ENCODE measurements around the gene TSHZ1.

TSHZ1 gene

GRCh38 chr18:75297731-75298130 lies 87.1 kb downstream of the TSHZ1 start:
- Histone ChIP-seq H3K27ac (ENCODE audit: low read depth, low read length) (no peak overlapping the region), H3K4me3 (ENCODE audit: low read depth, low read length) (no peak overlapping the region), H3K27me3 (ENCODE audit: control insufficient read depth, insufficient read depth, low read length) (no peaks in the 10 kb centered on the region), H3K9me3 (ENCODE audit: control insufficient read depth, insufficient read depth, low read depth, low read length) (no peaks in the 10 kb centered on the region), H3K36me3 (ENCODE audit: control insufficient read depth, insufficient read depth, low read length) (no peaks in the 10 kb centered on the region), H3K4me1 (ENCODE audit: control insufficient read depth, insufficient read depth, low read length) (no peaks in the 10 kb centered on the region), H3K9ac (ENCODE audit: low read length) (no peak overlapping the region)

DNA sequence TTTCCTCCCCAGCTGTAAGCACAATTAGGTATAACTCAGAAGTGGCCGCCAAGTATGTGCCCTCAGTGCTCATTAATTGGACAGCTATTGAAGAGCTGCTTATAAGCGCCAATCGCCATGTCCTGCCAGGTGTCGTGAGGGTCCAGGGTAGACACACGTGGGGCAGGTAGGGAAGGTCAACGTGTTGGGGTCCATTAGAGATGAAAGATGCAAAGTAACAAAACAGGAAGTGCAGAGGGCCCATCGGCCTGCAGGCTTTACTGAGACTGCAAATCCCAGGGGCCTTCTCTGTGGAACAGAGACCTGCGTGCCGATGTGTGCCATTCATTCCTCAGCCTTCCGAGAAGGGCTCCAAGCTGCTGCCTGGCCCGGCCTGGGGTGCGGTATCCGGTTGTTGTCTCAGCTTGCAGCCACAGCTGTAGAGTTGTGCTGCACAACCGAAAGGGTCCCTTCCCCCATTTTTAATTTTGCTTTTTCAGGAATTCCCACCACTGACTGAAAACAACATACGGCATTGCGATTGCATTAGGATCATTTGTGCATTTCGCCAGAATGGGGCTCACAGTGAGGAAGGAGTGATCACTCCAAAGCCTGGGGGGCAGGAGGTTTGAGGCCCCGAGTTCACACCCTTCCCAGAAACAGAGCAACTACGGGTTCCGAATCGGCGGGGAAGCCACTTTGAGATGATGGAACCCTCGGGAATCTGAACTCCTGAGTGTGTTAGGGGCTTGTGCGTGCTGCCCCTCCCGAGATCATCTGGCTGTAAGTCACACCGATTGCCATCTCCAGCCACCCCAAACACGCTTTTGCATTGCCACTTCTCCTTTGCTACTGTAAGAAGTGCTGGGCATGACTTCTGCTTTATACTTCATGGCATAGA lies 94.3 kb downstream of the TSHZ1 start:
- Histone ChIP-seq H3K27ac (ENCODE audit: low read depth, low read length) (no peak overlapping the region), H3K36me3 (ENCODE audit: control insufficient read depth, insufficient read depth, low read length) (no peaks in the 10 kb centered on the region), H3K27me3 (ENCODE audit: control insufficient read depth, insufficient read depth, low read length) (no peaks in the 10 kb centered on the region)

GRCh38 chr18:75305984-75306383 lies 95.4 kb downstream of the TSHZ1 start:
- Histone ChIP-seq H3K36me3 (ENCODE audit: control insufficient read depth, insufficient read depth, low read length) (no peaks in the 10 kb centered on the region), H3K27me3 (ENCODE audit: control insufficient read depth, insufficient read depth, low read length) (no peaks in the 10 kb centered on the region), H3K4me1 (ENCODE audit: control insufficient read depth, insufficient read depth, low read length) (no peaks in the 10 kb centered on the region), H3K9me3 (ENCODE audit: control insufficient read depth, insufficient read depth, low read depth, low read length) (0 out of 2 replicates have a peak, but pooled peaks cover 5% of the 10 kb centered on the region), H3K27ac (ENCODE audit: low read depth, low read length) (no peak overlapping the region), H3K4me3 (ENCODE audit: low read depth, low read length) (no peak overlapping the region), H3K9ac (ENCODE audit: low read length) (no peak overlapping the region)

More for the DNA sequence above, 94.3 kb downstream of the TSHZ1 start:
- Histone ChIP-seq H3K4me1 (ENCODE audit: control insufficient read depth, insufficient read depth, low read length) (no peaks in the 10 kb centered on the region), H3K9ac (ENCODE audit: low read length) (no peak overlapping the region), H3K4me3 (ENCODE audit: low read depth, low read length) (no peak overlapping the region), H3K9me3 (ENCODE audit: control insufficient read depth, insufficient read depth, low read depth, low read length) (0 out of 2 replicates have a peak, but pooled peaks cover 2% of the 10 kb centered on the region)

GRCh38 chr18:75307530-75307929 lies 96.9 kb downstream of the TSHZ1 start:
- H3K9ac ChIP-seq (ENCODE audit: low read length): no peak overlapping the region
- H3K27ac ChIP-seq (ENCODE audit: low read depth, low read length): no peak overlapping the region
- H3K4me1 ChIP-seq (ENCODE audit: control insufficient read depth, insufficient read depth, low read length): no peaks in the 10 kb centered on the region
- H3K4me3 ChIP-seq (ENCODE audit: low read depth, low read length): no peak overlapping the region
- H3K27me3 ChIP-seq (ENCODE audit: control insufficient read depth, insufficient read depth, low read length): no peaks in the 10 kb centered on the region
- 0 out of 2 replicates have a peak, but pooled peaks cover 5% of the 10 kb centered on the region for H3K9me3 ChIP-seq (ENCODE audit: control insufficient read depth, insufficient read depth, low read depth, low read length)
- H3K36me3 ChIP-seq (ENCODE audit: control insufficient read depth, insufficient read depth, low read length): no peaks in the 10 kb centered on the region

GRCh38 chr18:75309564-75309963 lies 99.0 kb downstream of the TSHZ1 start:
- Histone ChIP-seq H3K36me3 (ENCODE audit: control insufficient read depth, insufficient read depth, low read length) (no peaks in the 10 kb centered on the region), H3K9ac (ENCODE audit: low read length) (no peak overlapping the region), H3K4me1 (ENCODE audit: control insufficient read depth, insufficient read depth, low read length) (no peaks in the 10 kb centered on the region), H3K27ac (ENCODE audit: low read depth, low read length) (no peak overlapping the region), H3K27me3 (ENCODE audit: control insufficient read depth, insufficient read depth, low read length) (no peaks in the 10 kb centered on the region), H3K4me3 (ENCODE audit: low read depth, low read length) (no peak overlapping the region), H3K9me3 (ENCODE audit: control insufficient read depth, insufficient read depth, low read depth, low read length) (0 out of 2 replicates have a peak, but pooled peaks cover 5% of the 10 kb centered on the region)

DNA sequence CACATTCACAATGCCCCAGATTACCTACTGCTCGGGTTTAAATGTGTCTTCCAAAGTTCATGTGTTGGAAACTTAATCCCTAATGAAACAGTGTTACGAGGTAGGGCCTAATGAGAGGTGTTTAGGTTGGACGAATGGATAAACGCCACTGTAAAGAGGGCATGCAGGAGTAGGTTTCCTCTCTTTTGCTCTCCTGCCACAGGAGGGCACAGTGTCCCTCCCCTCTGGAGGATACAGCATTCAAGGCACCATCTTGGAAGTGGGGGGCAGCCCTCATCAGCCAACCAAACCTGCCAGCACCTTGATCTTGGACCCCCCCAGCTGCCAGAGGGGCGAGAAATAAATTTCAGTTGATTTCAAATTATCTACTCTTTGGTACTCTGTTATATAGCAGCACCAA lies 103.5 kb downstream of the TSHZ1 start:
- Histone ChIP-seq H3K27ac (ENCODE audit: low read depth, low read length) (no peak overlapping the region), H3K36me3 (ENCODE audit: control insufficient read depth, insufficient read depth, low read length) (no peaks in the 10 kb centered on the region), H3K4me3 (ENCODE audit: low read depth, low read length) (no peak overlapping the region), H3K4me1 (ENCODE audit: control insufficient read depth, insufficient read depth, low read length) (no peaks in the 10 kb centered on the region), H3K9ac (ENCODE audit: low read length) (no peak overlapping the region), H3K27me3 (ENCODE audit: control insufficient read depth, insufficient read depth, low read length) (no peaks in the 10 kb centered on the region), H3K9me3 (ENCODE audit: control insufficient read depth, insufficient read depth, low read depth, low read length) (0 out of 2 replicates have a peak, but pooled peaks cover 5% of the 10 kb centered on the region)

GRCh38 chr18:75314606-75315005 lies 104.0 kb downstream of the TSHZ1 start:
- Histone ChIP-seq H3K4me1 (ENCODE audit: control insufficient read depth, insufficient read depth, low read length) (no peaks in the 10 kb centered on the region), H3K4me3 (ENCODE audit: low read depth, low read length) (no peak overlapping the region)

GRCh38 chr18:75316223-75316622 lies 105.6 kb downstream of the TSHZ1 start:
- Histone ChIP-seq H3K4me3 (ENCODE audit: low read depth, low read length) (no peak overlapping the region), H3K36me3 (ENCODE audit: control insufficient read depth, insufficient read depth, low read length) (no peaks in the 10 kb centered on the region), H3K9ac (ENCODE audit: low read length) (no peak overlapping the region), H3K27ac (ENCODE audit: low read depth, low read length) (no peak overlapping the region), H3K27me3 (ENCODE audit: control insufficient read depth, insufficient read depth, low read length) (no peaks in the 10 kb centered on the region), H3K9me3 (ENCODE audit: control insufficient read depth, insufficient read depth, low read depth, low read length) (no peaks in the 10 kb centered on the region), H3K4me1 (ENCODE audit: control insufficient read depth, insufficient read depth, low read length) (no peaks in the 10 kb centered on the region)

More at GRCh38 chr18:75314606-75315005, 104.0 kb downstream of the TSHZ1 start:
- H3K27ac ChIP-seq (ENCODE audit: low read depth, low read length): no peak overlapping the region
- 0 out of 2 replicates have a peak, but pooled peaks cover 3% of the 10 kb centered on the region for H3K9me3 ChIP-seq (ENCODE audit: control insufficient read depth, insufficient read depth, low read depth, low read length)
- no peaks in the 10 kb centered on the region for H3K27me3 ChIP-seq (ENCODE audit: control insufficient read depth, insufficient read depth, low read length)
- no peak overlapping the region for H3K9ac ChIP-seq (ENCODE audit: low read length)
- H3K36me3 ChIP-seq (ENCODE audit: control insufficient read depth, insufficient read depth, low read length): no peaks in the 10 kb centered on the region

DNA sequence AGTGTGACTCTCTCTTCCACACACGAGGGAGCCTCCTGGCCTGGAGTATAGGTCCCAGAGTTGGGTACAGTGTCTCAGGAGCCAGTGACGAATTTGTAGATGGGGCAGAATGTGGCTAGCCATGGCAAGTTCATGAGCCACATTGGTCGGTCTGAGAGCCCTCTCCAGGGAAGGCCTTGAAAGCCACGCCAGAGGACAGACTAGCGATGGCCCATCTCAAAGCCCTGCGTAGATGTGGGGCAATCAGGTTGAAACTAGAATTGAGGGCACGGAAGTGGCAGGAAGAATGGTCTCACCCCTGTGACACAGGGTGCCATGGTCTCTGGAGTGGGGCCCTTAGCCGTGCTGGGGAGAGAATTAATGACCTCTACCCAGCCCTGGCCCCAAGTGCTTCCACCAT lies 106.2 kb downstream of the TSHZ1 start:
- Histone ChIP-seq H3K27ac (ENCODE audit: low read depth, low read length) (no peak overlapping the region), H3K9ac (ENCODE audit: low read length) (no peak overlapping the region), H3K27me3 (ENCODE audit: control insufficient read depth, insufficient read depth, low read length) (no peaks in the 10 kb centered on the region), H3K4me1 (ENCODE audit: control insufficient read depth, insufficient read depth, low read length) (no peaks in the 10 kb centered on the region), H3K36me3 (ENCODE audit: control insufficient read depth, insufficient read depth, low read length) (no peaks in the 10 kb centered on the region), H3K9me3 (ENCODE audit: control insufficient read depth, insufficient read depth, low read depth, low read length) (no peaks in the 10 kb centered on the region), H3K4me3 (ENCODE audit: low read depth, low read length) (no peak overlapping the region)

- H3K27ac ChIP-seq (ENCODE audit: low read depth, low read length): no peak overlapping the region
- H3K27me3 ChIP-seq (ENCODE audit: control insufficient read depth, insufficient read depth, low read length): no peaks in the 10 kb centered on the region
- H3K9ac ChIP-seq (ENCODE audit: low read length): no peak overlapping the region
- H3K36me3 ChIP-seq (ENCODE audit: control insufficient read depth, insufficient read depth, low read length): no peaks in the 10 kb centered on the region
- no peak overlapping the region for H3K4me3 ChIP-seq (ENCODE audit: low read depth, low read length)
- H3K9me3 ChIP-seq (ENCODE audit: control insufficient read depth, insufficient read depth, low read depth, low read length): no peaks in the 10 kb centered on the region
- H3K4me1 ChIP-seq (ENCODE audit: control insufficient read depth, insufficient read depth, low read length): no peaks in the 10 kb centered on the region
Observed at GRCh38 chr18:75317300-75317699, 106.7 kb downstream of the TSHZ1 start.

- H3K4me1 ChIP-seq (ENCODE audit: control insufficient read depth, insufficient read depth, low read length): no peaks in the 10 kb centered on the region
- H3K4me3 ChIP-seq (ENCODE audit: low read depth, low read length): no peak overlapping the region
- H3K27ac ChIP-seq (ENCODE audit: low read depth, low read length): no peak overlapping the region
- no peaks in the 10 kb centered on the region for H3K36me3 ChIP-seq (ENCODE audit: control insufficient read depth, insufficient read depth, low read length)
- no peaks in the 10 kb centered on the region for H3K9me3 ChIP-seq (ENCODE audit: control insufficient read depth, insufficient read depth, low read depth, low read length)
- H3K27me3 ChIP-seq (ENCODE audit: control insufficient read depth, insufficient read depth, low read length): no peaks in the 10 kb centered on the region
- H3K9ac ChIP-seq (ENCODE audit: low read length): no peak overlapping the region
Observed at GRCh38 chr18:75317703-75318102, 107.1 kb downstream of the TSHZ1 start.

Data from HUES6 (cell line).